HepG2 (cell line): ENCODE measurements around the gene SOWAHA. TPM values are rescaled to one million over a fixed set of nuclear protein-coding genes. Genes with fewer than 3 reads are reported as not detected.

Source experiments
- AFF4 ChIP-seq: sonication (generic); formaldehyde crosslinking; IDR thresholded peaks from 2 replicates; pipeline ENCODE4 v1.4.0; 2020; ENCODE audit warnings: missing genetic modification reagents
- CTCF ChIP-seq: sonication (generic); formaldehyde crosslinking; IDR thresholded peaks from 2 replicates; pipeline ENCODE4 v1.5.0; 2020; ENCODE audit warnings: mild to moderate bottlenecking, missing genetic modification reagents, moderate library complexity
- ELF3 ChIP-seq: IDR thresholded peaks from 2 replicates; pipeline ENCODE4 v1.6.1; 2016; ENCODE audit warnings: missing genetic modification reagents, missing compliant biosample characterization
- IKZF5 ChIP-seq: IDR thresholded peaks from 2 replicates; pipeline ENCODE4 v1.6.1; 2018; ENCODE audit warnings: missing genetic modification reagents, mild to moderate bottlenecking, missing compliant biosample characterization
- JUND ChIP-seq: sonication (generic); formaldehyde crosslinking; IDR thresholded peaks from 2 replicates; pipeline ENCODE4 v1.8.0; 2022; ENCODE audit warnings: mild to moderate bottlenecking, missing genetic modification reagents
- MTF2 ChIP-seq: sonication (generic); formaldehyde crosslinking; IDR thresholded peaks from 2 replicates; pipeline ENCODE4 v1.5.0; 2020; ENCODE audit warnings: missing genetic modification reagents, borderline replicate concordance
- POLR2A ChIP-seq, 2 experiments: IDR thresholded peaks; 2 replicates each; pipeline ENCODE4 v1.6.1; 2011; ENCODE audit warnings: low read depth in 2 of 2, low read length in 2 of 2, mild to moderate bottlenecking in 1 of 2, moderate library complexity in 1 of 2; ENCODE audit not compliant: insufficient read depth in 1 of 2
- RFX3 ChIP-seq: IDR thresholded peaks from 2 replicates; pipeline ENCODE4 v1.6.1; 2016; ENCODE audit warnings: missing biosample characterization, missing genetic modification reagents
- RXRA ChIP-seq: sonication (generic); formaldehyde crosslinking; IDR thresholded peaks from 2 replicates; pipeline ENCODE4 v1.5.1; 2020; ENCODE audit warnings: missing genetic modification reagents
- SAP130 ChIP-seq: IDR thresholded peaks from 2 replicates; pipeline ENCODE4 v1.6.1; 2016; ENCODE audit warnings: low read depth
- SATB2 ChIP-seq: sonication (generic); formaldehyde crosslinking; IDR thresholded peaks from 2 replicates; pipeline ENCODE4 v1.5.0; 2020; ENCODE audit warnings: missing genetic modification reagents
- SRSF1 ChIP-seq: fragments of 200-400 bp; formaldehyde crosslinking; optimal IDR thresholded peaks from 2 replicates; pipeline ENCODE3; 2017; ENCODE audit warnings: mild to moderate bottlenecking, low read depth, low read length, moderate library complexity
- ZNF234 ChIP-seq: sonication (generic); formaldehyde crosslinking; conservative IDR thresholded peaks from 2 replicates; pipeline ENCODE4 v1.5.1; 2020; ENCODE audit warnings: mild to moderate bottlenecking, missing genetic modification reagents
- ZNF275 ChIP-seq: sonication (generic); formaldehyde crosslinking; IDR thresholded peaks from 2 replicates; pipeline ENCODE4 v1.8.0; 2022; ENCODE audit warnings: missing genetic modification reagents, mild to moderate bottlenecking, inconsistent platforms, borderline replicate concordance
- ZNF460 ChIP-seq: sonication (generic); formaldehyde crosslinking; IDR thresholded peaks from 2 replicates; pipeline ENCODE4 v1.5.1; 2020; ENCODE audit warnings: missing genetic modification reagents, mild to moderate bottlenecking, borderline replicate concordance
- ZNF468 ChIP-seq: sonication (generic); formaldehyde crosslinking; IDR thresholded peaks from 2 replicates; pipeline ENCODE4 v1.8.0; 2022; ENCODE audit warnings: mild to moderate bottlenecking, moderate library complexity, missing genetic modification reagents
- ZNF777 ChIP-seq: sonication (generic); formaldehyde crosslinking; IDR thresholded peaks from 2 replicates; pipeline ENCODE4 v1.4.0; 2020; ENCODE audit warnings: missing genetic modification reagents
- polyA plus RNA-seq, 8 experiments: library from polyadenylated mRNA; depleted of rRNA in 3 of 8; stranded (reverse) in 7 of 8; unstranded in 1 of 8; fragments of >200 nt; fragmentation: Illumina TruSeq in 4 of 8; extraction: Trizol in 4 of 8; gene quantifications; 2 replicates each; pipeline versions ENCODE4 v1.2.1 to v1.2.3, GENCODE V29; 2011 to 2016; ENCODE audit warnings: low read depth in 4 of 8, missing spikeins in 1 of 8, mixed read lengths in 1 of 8; ENCODE audit not compliant: insufficient read depth in 1 of 8
- total RNA-seq, 5 experiments: library from RNA; depleted of rRNA; stranded (reverse); fragments of >200 nt; fragmentation: Illumina TruSeq; extraction: Trizol; gene quantifications; 2 replicates each; pipeline ENCODE4 v1.2.3, GENCODE V29; 2016; ENCODE audit warnings: low read depth in 1 of 5
- TF ChIP-seq, protein P1 (sequence below): sonication (generic); formaldehyde crosslinking; IDR thresholded peaks from 2 replicates; pipeline ENCODE4 v1.4.0; 2020; ENCODE audit warnings: missing genetic modification reagents
- TF ChIP-seq, protein P2 (sequence below): sonication (generic); formaldehyde crosslinking; IDR thresholded peaks from 2 replicates; pipeline ENCODE4 v1.8.1; 2023; ENCODE audit warnings: mild to moderate bottlenecking, missing genetic modification reagents

Gene SOWAHA
- total and polyA plus RNA-seq, 2 of the 13 experiments (the other 11 are each of a cell fraction or from before 2014, with no cell fraction given): 0.95 to 1.9 TPM

DNA sequence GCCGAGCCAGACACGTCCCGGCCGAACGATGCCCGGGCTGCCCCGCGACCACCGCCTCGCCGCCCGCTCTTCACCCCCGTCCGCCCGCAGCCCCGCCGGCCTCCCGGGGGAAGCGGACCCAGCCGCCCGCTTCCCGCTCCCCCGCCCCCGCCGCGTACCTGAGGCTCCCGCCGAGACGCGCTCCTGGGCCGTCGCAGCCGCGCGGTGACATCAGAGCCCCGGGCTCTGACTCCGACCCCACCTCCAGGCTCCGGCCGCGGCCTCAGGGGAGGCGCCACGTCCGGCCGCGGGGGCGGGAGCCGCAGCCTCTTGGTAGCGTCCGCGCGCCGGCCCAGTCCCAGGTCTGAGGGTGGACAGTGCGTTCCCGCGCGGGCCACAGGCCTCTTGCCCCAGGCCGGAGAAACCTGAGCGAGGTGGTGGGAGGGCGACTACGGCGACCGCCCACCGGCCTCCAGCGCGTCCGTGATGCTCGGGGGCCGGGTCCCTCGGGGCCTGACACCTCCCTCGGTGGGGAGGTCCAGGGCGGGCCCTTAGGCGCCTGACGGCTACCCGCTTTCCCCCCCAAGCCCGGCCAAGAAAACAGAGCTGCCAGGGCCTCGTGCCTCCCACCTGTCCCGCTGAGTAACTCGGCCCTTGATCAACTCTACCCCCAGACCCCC lies 17.5 kb downstream of the SOWAHA start, which contains the start of gene SHROOM1 (continued):
- TF ChIP-seq ELF3 (CRISPR knock-in tag) (peak; percentile 44; the same call in 1 of the 2 replicates), AFF4 (CRISPR knock-in tag) (no peak), MTF2 (CRISPR knock-in tag) (0 out of 2 replicates have a peak, but pooled peaks have one; percentile 45), ZNF460 (CRISPR knock-in tag) (no peak), IKZF5 (CRISPR knock-in tag) (peak; percentile 74), POLR2A (IDR thresholded peaks at IDR 0.05; ENCODE audit: insufficient read depth in 1 of 2, low read depth in 2 of 2, low read length in 2 of 2) (peak in 1 of 2 experiments; percentile 66; a peak in 2 of 4 replicates), RXRA (CRISPR knock-in tag) (0 out of 2 replicates have a peak, but pooled peaks have one; percentile 30), SRSF1 (peak; percentile 66), ZNF777 (CRISPR knock-in tag) (peak; percentile 24; the same call in 1 of the 2 replicates), JUND (CRISPR knock-in tag) (peak; percentile 59; the same call in 1 of the 2 replicates), SAP130 (peak; percentile 64), ZNF234 (peak; percentile 63; the same call in 1 of the 2 replicates), ZNF275 (no peak), CTCF (CRISPR knock-in tag) (peak; percentile 34; the same call in 1 of the 2 replicates), RFX3 (CRISPR knock-in tag) (no peak), ZNF468 (CRISPR knock-in tag) (no peak), SATB2 (CRISPR knock-in tag) (no peak)
- TF ChIP-seq, protein P1, sequence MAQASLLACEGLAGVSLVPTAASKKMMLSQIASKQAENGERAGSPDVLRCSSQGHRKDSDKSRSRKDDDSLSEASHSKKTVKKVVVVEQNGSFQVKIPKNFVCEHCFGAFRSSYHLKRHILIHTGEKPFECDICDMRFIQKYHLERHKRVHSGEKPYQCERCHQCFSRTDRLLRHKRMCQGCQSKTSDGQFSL (CRISPR knock-in tag): peak; percentile 77; the same call in 1 of the 2 replicates
- TF ChIP-seq, protein P2, sequence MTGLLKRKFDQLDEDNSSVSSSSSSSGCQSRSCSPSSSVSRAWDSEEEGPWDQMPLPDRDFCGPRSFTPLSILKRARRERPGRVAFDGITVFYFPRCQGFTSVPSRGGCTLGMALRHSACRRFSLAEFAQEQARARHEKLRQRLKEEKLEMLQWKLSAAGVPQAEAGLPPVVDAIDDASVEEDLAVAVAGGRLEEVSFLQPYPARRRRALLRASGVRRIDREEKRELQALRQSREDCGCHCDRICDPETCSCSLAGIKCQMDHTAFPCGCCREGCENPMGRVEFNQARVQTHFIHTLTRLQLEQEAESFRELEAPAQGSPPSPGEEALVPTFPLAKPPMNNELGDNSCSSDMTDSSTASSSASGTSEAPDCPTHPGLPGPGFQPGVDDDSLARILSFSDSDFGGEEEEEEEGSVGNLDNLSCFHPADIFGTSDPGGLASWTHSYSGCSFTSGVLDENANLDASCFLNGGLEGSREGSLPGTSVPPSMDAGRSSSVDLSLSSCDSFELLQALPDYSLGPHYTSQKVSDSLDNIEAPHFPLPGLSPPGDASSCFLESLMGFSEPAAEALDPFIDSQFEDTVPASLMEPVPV: no peak
